ENCODE data around the gene JPH2.
A peak's percentile ranks its signal among the peaks of the same experiment; 100 is the strongest.

Gene JPH2

DNA sequence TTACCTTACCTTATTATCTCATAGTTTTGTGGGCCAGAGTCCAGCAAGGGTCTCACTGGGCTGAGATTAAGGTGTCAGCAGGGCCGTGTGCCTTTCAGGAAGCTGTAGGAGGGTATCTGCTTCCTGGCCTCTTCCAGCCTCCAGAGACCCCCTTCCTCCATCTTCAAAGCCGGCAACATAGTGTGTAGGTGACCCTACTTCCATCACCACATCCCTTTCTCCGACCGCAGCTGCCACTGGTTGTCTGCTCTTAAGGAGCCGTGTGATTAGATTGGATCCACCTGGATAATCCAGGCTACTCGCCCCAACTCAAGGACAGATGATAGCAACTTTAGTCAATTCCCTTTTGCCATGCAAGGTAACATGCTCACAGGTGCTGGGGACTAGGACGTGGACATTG is 91.2 kb downstream of the JPH2 start:
- no peak for DNase-seq

DNA sequence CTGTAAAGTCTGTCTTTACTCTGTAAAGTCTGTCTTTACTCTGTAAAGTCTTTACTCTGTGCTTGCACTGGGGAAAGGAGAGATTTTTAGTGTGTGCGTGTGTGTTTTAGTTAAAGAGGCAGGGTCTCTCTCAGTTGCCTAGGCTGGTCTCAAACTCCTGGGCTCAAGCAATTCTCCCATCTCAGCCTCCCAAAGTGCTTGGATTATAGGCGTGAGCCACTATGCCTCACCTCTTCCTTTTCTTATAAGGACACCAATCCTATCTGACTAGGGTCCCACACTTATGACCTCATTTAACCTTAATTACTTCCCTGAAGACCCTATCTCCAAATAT is 93.8 kb downstream of the JPH2 start:
- DNase-seq, result no peak

DNA sequence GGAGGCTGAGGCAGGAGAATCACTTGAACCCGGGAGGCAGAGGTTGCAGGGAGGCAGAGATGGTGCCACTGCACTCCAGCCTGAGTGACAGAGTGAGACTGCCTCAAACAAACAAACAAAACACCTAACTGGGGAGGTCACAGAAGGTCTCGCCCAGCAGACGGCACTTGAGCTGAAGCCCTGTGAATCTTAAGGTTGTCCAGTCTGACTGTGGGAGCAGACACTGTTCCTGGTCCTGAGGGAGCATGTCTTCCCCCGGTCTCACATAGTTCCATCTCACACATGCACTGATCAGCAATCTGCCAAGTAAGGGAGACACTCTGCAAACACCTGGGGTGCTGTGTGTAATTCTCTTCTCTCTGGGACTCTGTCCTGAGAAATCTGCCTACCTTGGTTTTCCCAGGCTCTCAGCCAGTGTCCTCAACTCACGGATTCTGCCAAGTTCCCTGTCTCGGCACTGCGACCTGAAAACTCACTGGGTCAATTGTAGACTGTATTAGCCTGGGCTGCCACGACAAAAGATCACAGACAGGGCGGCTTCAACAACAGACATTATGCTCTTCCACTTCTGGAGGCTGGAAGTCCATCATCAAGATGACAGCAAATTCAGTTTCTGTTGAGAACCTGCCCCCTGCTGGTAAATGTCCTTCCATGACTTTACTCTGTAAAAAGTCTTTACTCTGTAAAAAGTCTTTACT is 94.3 kb downstream of the JPH2 start:
- peak; percentile 11 for DNase-seq

DNA sequence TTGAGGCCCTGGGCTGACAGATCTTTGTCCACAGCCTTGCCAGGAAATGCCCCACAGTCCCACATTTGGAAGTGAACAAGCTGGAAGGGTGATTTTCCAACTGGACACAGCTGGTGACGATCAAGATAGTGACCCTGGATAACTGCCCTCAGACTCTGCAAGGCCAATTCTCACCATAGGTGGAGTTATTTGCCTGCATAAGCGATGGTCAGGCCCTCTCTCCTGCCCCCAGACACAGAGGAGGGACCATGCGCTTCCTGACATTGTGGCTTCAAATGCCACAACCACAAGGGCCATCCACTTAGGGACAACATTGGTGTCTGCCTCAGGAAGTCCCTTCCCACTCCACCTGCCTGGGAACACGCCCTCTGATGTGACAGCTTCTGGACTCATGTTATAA is 96.0 kb downstream of the JPH2 start:
- DNase-seq, result no peak

DNA sequence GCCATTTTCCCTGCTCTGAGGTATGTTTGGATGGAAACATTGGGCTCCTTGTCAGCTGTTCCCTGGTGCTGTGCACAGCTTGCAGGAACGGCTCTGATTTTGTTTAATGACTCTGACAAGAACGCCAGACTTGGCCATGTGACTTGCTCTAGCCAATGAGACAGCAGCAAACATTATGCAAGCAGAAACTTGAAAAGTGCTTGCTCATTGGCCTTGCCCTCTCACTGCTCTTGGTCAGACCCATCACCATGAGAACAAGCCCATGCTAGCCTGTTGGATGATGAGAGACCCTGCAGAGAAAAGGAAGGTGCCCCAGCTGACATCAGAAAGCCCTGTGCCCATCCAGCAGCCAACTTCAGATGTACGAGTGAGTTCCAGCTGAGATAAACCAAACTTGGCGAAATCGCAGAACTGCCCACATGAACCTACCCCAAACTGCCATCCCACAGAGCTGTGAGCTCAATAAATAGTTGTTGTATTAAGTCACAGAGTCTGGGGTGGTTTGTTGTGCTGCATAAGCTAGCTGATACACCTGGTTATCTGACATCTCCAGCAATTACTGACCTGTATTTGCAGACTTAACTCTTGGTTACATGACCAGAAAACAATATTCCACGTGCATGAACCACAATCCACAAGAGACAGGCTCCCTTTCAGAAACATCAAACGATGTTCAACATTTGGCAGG is 96.9 kb downstream of the JPH2 start:
- no peak for DNase-seq

DNA sequence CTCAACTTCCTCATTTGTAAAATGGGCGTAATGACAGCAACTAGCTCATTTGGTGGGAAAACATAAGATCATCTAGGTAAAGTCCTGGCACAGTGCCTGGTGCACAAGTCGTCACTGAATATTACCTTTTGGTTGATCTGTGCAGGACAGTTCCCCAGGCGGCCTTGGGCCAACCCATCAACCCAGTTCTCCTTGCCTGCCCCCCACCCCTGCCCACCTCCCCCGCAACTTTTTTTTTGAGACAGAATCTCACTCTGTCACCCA is 99.2 kb downstream of the JPH2 start:
- DNase-seq, result no peak

DNA sequence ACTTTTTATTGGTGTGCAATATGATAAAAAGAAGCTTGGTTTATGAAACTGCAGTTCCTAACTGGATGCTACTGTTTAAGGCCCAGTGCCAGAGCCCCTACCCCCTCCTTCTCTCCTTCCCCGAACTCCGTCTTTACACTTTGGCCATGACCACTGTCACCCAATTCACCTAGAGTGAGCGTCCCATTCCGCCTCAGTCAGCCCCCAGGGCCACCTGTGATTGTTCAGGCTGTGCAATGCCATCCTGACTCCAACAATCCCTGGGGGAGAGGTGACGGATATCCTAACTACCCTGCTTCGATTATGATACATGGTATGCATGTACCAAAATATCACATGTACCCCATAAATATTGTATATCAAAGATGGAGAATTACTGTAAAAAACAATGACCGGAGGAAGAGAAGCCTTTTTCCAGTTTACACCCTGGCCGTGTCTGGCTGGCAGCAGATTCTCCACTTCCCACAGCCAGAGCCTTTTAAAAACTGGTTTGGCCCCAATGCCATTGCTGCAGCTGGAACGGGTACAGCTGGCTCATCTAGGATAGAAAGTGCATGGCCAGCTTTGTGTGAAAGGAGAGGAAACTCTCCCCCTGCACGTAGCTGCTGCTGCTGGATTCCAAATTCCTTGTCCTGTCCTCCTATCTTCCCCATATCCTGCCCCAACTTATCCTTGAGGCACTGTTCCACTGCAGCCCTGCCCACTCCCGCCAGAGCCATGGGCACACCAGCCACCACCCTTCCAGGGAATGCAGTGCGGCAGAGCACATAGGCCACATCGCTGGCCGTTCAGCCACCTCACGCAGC is 99.7 kb downstream of the JPH2 start:
- DNase-seq, result no peak

GRCh38 chr20:44085616-44086434 is 101.2 kb downstream of the JPH2 start:
- no peak for DNase-seq

- no peak for DNase-seq
These were observed 102.1 kb downstream of the JPH2 start for GRCh38 chr20:44084891-44085290.

DNA sequence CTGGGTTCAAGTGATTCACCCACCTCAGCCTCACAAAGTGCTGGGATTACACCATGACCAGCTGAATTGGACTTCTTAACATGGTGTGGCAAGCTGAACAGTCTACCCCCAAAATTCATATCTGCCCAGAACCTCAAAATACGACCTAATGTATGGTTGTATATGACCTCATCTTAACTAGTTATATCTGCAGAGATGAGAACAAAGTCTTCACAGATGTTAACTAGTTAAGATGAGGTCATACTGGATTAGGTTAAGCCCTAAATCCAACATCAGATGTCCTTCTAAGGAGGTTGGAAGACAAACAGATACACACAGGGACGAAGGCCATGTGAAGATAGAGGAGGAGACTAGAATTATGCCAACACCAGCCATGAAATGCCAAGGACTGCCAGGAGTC is 102.5 kb downstream of the JPH2 start:
- no peak for DNase-seq

DNA sequence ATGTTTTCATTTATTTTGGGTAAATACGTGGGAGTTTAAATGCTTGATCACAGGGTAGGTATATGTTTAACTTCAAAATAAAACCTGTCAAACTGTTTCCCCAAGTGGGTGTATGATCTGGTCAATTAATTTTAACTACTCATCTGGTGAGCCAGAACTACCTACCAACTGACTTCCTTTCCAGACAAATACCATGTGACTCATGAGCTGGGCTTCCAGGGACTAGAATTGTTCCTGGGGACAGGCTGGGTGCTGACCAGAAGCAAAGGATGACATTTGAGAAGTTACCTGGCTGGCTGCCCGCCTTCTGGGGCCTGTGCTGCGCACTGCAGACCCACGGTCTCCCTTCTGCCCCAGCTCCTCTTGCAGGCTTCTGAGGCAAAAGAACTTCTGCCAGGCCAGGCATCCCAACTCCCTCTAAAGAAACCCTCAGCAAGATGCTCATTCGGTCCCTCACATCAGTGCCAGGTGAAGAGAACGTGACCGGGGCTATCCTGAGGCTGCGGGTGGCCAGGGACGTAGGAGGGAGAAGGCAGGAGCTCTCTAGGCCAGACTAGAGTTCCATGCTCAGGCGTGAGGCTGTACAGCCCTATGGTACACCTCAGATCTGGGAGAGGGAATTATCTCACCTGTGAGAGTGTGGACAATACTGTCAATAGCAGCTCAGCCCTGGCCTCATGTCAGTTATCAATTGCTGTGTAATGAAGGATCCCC is 103.6 kb downstream of the JPH2 start:
- peak; percentile 46 for DNase-seq

DNA sequence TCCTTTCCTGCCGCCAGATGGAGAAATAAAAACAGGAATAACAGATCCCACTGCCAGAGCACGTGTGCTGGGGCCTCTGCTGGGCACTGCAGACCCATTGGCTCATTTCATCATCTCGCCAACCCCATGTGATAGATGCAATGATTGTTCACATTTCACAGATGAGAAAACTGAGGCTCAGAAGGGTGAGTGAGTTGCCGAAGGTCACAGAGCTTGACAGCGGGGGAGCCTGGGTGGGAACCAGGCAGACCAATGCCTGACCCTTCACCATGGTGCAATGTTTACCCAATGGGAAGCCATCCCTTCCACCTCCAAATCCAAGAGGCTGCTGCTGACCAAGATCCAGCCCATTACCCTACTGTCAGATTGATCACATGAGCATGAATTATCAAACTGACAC is 105.1 kb downstream of the JPH2 start:
- no peak for DNase-seq

GRCh38 chr20:44081476-44081875 is 105.5 kb downstream of the JPH2 start:
- DNase-seq, result no peak

GRCh38 chr20:44080646-44081267 is 106.2 kb downstream of the JPH2 start:
- peak; percentile 21 for DNase-seq

GRCh38 chr20:44080064-44080463 is 106.9 kb downstream of the JPH2 start:
- DNase-seq, result no peak

DNA sequence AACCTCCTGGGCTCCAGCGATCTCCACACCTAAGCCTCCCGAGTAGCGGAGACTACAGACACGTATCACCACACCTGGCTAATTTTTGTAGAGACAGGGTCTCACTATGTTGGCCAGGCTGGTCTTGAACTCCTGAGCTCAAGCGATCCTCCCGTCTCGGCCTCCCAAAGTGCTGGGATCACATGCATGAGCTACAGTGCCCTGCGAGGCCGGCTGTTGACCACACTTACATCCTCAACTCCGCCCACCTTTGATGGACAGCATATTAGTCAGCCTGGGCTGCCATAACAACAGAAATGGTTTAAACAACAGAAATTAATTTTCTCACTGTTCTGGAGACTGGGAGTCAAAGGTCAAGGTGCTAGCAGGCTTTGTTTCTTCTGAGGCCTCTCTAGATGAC is 107.7 kb downstream of the JPH2 start:
- DNase-seq, result no peak

GRCh38 chr20:44075950-44076232 is 111.1 kb downstream of the JPH2 start:
- no peak for DNase-seq

DNA sequence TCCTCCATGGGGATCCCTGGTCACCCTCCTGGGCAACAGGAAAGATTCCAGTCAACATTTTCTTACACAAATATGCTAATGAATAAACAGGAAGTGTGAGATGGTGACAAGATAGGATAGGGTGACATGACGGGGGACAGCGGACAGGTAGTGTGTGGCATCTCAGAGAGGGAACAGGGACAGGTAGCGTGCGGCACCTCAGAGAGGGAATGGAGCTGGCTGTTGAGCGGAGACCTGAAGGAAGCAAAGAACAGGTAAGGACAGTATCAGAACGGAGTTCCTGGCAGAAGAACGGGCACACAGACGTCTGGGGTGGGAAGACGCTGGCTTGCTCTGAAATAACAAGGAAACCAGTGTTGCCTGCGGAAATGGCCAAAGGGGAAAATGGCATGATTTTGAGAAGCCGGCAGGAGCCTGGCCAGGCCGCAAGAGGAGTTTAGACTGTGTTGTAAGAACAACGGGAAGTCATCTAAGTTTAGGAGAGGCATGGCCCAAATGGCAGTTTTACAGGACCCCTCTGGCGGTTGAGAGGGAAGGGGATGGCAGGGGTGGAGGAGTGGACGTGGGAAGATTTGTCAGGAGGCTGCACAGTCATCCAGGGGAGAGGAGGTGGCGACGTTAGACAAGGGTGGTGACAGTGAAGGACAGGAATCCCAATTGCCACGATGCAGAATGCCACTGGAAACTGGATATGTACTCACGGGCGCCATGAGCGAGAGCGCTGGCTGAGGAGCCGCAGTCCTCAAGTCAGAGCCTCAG is 111.6 kb downstream of the JPH2 start:
- DNase-seq, result no peak

DNA sequence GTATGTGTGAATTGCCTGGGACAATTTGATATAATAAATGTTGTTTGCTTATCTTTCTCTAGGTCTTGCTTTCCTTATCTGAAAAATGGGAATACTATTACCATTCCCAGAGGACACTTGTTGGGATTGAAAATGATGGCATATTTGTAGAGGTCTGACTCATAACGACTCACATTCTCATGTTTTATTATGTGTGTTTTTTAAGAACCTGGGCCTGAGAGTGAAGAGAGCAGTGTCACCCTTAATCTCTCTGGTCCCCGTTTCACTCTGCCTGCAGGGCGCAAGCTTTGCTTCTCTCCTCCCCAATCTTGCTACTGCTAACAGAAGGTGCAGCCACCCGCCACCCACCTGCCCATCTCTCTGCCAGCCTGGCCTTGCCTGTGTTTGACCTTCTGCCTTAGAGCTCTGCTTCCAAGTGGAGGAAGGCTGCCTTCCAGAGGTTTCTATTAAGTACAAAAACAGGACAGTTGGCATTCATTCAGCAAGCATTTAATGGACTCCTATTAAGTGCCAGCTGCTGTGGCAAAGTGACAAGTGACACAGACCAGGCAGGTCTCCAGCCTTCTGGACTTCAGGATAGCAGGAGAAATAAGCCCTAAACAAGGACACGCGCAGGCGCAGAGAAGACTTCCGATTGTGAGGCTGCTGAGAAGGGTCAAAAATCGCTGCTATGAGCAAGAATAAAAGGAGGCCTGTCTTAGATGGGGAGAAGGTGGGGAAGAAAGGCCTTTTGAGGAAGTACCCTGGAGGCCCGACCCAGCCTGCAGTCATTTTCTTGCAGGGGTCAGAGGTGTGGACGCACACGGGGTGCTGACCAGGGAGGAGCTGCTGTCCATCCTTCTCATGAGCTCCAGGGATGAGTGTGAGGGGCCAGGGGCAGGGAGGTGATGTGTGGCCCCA is 112.5 kb downstream of the JPH2 start:
- DNase-seq, result peak; percentile 32

DNA sequence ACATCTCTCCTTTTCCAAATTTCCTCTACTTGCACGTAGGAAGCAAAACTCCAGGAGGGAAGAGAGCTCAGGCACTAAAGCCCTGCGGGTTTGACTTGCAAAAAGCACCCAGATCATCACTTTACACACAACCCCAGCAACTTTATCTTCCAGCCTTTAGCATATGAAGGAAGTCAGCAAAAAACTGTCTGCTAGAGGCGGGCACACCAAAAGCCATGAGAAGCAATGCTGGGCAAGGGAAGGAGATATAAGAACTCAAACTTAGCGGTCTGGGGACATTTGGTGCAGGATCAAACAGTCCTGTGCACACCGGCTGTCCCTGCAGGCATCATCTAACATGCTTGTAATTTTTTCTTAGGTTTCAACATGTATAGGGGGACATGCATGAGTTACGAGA is 113.3 kb downstream of the JPH2 start:
- no peak for DNase-seq
